Activated T-cell treated with anti-CD3 and anti-CD28 coated beads, Interleukin-2, amount 50 U/mL, for 4 hours (primary cell): ENCODE data around the gene ERBIN. TPM values are rescaled to one million over a fixed set of nuclear protein-coding genes. Genes with fewer than 3 reads are reported as not detected.
"Not testable (repeated sequence)": the region's sequence is repeated elsewhere in the genome, so short reads cannot be mapped to it uniquely, and the experiment has no call there.

Source experiments
- ATAC-seq, 2 donors: fragments of 200-7000 bp; cut with Tn5 transposase; one replicate each; pipeline ENCODE4 v1.10.0; 2021
- DNase-seq: peaks from one replicate; pipeline ENCODE4 v3.0.0-alpha.2; 2020
- H3K27me3 Mint-ChIP-seq: one replicate; pipeline ENCODE4 v1.8.0; 2021; ENCODE audit warnings: low read depth, mixed read lengths
- H3K36me3 Mint-ChIP-seq: one replicate; pipeline ENCODE4 v1.8.0; 2022; ENCODE audit warnings: mixed read lengths; ENCODE audit not compliant: insufficient read depth
- H3K4me1 Mint-ChIP-seq: one replicate; pipeline ENCODE4 v1.8.0; 2021; ENCODE audit warnings: low read depth, mixed read lengths
- H3K4me3 Mint-ChIP-seq: one replicate; pipeline ENCODE4 v1.8.0; 2021; ENCODE audit warnings: mild to moderate bottlenecking, moderate library complexity, mixed read lengths
- H3K9me3 Mint-ChIP-seq: one replicate; pipeline ENCODE4 v1.8.0; 2021; ENCODE audit warnings: mixed read lengths
- total RNA-seq, 3 donors: library from RNA; stranded (reverse); gene quantifications; one replicate each; pipeline ENCODE4 v1.2.1, GENCODE V29; 2021

ERBIN gene
- total RNA-seq, 3 donors from 2014 or later, result 27.6 to 33.3 (median 28.2) TPM

DNA sequence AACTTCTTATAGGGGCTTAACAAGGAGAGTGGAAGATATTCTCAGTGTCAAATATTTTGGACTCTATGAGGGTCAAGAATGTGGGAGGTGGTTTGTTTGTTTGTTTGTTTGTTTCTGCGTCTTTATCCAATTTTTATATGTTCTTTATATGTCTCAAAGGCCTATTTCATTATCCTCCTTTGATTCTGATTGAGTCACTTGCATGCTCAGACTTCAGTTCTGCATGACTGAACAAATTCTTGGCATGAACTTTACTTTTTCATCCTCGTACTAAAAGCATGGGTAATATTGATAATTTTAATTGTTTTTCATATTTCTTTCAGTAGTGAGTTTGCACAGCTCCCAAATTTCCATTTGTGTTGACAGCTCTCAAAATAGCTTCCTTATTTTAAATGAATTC is 19.2 kb upstream of the ERBIN start:
- DNase-seq, result no peak
- no peak for ATAC-seq
- Mint-ChIP-seq H3K4me3 (no peak overlapping the region), H3K27me3 (no peaks in the 10 kb centered on the region), H3K36me3 (no peaks in the 10 kb centered on the region), H3K9me3 (no peaks in the 10 kb centered on the region), H3K4me1 (no peaks in the 10 kb centered on the region)

DNA sequence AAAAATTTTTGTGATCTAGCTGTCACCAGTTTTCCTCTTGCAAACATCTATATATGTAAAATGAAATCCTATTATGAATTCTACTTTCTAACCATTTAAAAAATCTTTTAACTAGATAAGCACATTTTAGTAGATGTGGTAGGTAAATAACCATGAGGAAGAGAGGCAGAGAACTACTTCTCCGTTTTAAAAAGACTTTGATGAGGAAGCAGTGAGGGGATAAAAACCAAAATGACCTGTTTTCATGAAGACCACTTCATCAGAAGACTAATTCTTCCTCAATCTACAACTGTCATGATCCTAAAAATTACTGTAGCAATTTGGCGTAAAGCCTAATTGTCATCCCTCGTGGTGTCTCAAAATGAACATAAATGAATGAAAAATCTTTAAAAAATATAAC is 15.7 kb upstream of the ERBIN start:
- H3K4me3 Mint-ChIP-seq, result no peak overlapping the region
- H3K9me3 Mint-ChIP-seq, result no peaks in the 10 kb centered on the region
- DNase-seq (no peak), ATAC-seq (no peak)
- no peaks in the 10 kb centered on the region for H3K36me3 Mint-ChIP-seq
- no peaks in the 10 kb centered on the region for H3K27me3 Mint-ChIP-seq
- peaks cover 3% of the 10 kb centered on the region for H3K4me1 Mint-ChIP-seq

DNA sequence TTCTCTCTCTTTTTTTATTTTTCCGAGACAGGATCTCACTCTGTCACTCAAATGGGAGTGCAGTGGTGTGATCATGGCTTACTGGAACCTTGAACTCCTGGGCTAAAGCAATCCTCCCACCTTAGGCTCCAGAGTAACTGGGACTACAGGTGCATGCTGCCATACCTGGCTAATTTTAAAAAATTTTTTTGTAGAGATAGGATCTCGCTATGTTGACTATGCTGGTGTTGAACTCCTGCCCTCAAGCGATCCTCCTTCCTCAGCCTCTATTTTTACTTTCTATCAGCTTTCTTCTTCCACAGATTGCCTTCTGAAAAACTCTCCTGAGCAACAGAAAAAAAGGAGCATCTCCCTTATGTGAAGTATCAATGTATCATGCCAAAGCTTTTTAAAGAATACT is 14.1 kb upstream of the ERBIN start:
- H3K4me3 Mint-ChIP-seq, result no peak overlapping the region
- H3K27me3 Mint-ChIP-seq, result no peaks in the 10 kb centered on the region
- H3K4me1 Mint-ChIP-seq, result peaks cover 3% of the 10 kb centered on the region
- H3K36me3 Mint-ChIP-seq, result no peaks in the 10 kb centered on the region
- DNase-seq (no peak), ATAC-seq (no peak)
- no peaks in the 10 kb centered on the region for H3K9me3 Mint-ChIP-seq

DNA sequence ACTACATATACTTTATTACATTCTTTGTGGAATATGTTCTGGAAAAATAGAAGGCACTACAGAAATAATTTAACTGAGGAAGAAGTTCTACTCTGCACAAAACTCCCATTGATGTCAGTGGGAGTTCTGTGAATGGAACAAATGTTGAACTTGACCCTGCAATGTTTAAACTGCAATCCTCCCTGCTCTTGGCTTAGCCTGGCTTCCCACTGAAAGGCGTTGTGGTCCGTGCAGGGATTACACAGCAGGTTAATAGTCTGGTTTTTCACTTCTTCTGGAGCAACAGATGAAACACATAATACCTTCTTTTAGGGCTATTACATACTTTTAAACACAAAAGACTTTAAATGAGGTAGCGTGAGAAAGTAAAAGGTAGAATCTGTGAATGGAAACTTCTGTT is 12.9 kb upstream of the ERBIN start:
- DNase-seq (no peak), ATAC-seq (no peak)
- Mint-ChIP-seq H3K36me3 (no peaks in the 10 kb centered on the region), H3K27me3 (no peaks in the 10 kb centered on the region), H3K4me1 (peaks cover 3% of the 10 kb centered on the region), H3K4me3 (no peak overlapping the region), H3K9me3 (no peaks in the 10 kb centered on the region)

DNA sequence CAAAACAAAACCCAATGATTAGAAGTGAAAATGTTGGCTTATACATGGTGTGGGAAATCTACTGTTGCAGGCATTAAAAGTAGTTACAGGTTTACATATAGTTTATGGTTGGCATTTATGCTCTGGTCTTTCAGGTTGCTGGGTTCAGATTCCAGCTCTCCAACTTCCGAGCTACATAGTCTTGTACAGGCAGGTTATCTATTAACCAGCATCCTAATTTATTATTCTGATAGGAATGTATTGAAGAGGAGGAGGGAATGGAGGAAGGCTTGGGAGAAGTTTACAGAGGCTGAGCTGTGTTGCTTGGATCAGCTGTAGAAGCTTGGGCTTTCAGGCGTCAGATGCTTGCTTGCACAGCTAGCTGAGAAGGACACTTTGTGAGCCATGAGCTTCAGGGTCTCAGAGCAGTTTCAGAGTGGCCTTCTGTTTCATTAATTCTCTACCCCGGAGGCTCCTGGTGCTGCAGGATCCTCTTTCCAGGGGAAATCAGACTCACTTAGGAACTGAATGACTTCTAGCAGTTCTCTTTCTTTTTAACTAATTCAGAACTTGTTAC is 11.7 kb upstream of the ERBIN start:
- Mint-ChIP-seq H3K9me3 (no peaks in the 10 kb centered on the region), H3K36me3 (no peaks in the 10 kb centered on the region), H3K27me3 (no peaks in the 10 kb centered on the region), H3K4me1 (peaks cover 3% of the 10 kb centered on the region), H3K4me3 (no peak overlapping the region)
- ATAC-seq, result no peak
- DNase-seq, result no peak

DNA sequence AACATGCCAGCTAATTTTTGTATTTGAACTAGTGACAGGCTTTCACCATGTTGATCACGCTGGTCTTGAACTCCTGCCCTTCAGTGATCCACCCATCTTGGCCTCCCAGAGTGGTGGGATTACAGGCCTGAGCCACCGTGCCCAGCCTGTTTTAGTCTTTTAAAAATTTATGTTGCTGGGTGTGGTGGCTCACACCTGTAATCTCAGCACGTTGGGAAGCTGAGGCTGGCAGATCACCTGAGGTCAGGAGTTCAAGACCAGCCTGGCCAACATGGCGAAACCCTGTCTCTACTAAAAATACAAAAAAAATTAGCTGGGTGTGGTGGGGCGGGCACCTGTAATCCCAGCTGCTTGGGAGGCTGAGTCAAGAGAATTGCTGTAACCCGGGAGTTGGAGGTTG is 10.7 kb upstream of the ERBIN start:
- H3K4me3 Mint-ChIP-seq, H3K36me3 Mint-ChIP-seq, H3K4me1 Mint-ChIP-seq, H3K9me3 Mint-ChIP-seq, ATAC-seq, DNase-seq, H3K27me3 Mint-ChIP-seq: not testable (repeated sequence)

DNA sequence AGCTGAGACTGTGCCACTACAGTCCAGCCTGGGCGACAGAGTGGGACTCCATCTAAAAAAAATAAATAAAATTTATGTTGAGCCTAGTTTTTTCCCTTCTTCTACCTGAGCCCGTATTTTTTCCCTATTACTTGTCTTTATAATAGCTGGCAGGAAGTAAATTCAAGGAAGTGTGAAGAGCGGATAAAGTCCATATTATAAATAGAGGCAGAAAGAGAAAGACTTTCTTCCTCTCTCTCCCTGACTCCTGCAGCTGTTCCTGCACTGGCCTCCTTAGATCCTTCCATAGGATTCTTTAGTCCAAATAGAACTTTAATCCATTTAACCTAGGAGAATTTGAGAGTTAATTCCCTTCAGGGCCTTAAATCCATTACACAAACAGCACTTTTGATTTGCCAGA is 10.3 kb upstream of the ERBIN start:
- DNase-seq, result no peak
- Mint-ChIP-seq H3K4me3 (no peak overlapping the region), H3K36me3 (no peaks in the 10 kb centered on the region), H3K27me3 (no peaks in the 10 kb centered on the region), H3K4me1 (peaks cover 3% of the 10 kb centered on the region), H3K9me3 (no peaks in the 10 kb centered on the region)
- no peak for ATAC-seq

DNA sequence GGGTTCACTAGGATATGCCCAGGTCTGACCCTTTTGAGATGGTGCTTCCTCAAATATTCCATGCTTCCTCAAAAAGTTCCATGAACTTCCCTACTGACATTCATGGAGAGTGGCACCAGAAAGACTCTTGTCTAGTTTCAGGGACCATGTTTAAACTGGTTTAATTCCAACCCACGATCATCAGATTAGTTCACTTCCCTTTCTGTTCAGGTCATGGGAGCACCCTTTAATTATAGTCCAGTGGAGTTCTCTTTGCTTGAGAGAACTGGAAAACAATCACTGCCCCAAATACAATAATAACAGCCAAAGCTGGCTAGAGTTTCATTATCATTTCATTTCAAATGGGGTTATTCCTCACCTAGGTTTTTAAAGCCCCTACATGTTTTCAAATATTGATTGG is 9.7 kb upstream of the ERBIN start:
- ATAC-seq (no peak), DNase-seq (no peak)
- Mint-ChIP-seq H3K36me3 (no peaks in the 10 kb centered on the region), H3K4me1 (peaks cover 3% of the 10 kb centered on the region), H3K9me3 (no peaks in the 10 kb centered on the region), H3K4me3 (no peak overlapping the region), H3K27me3 (no peaks in the 10 kb centered on the region)

DNA sequence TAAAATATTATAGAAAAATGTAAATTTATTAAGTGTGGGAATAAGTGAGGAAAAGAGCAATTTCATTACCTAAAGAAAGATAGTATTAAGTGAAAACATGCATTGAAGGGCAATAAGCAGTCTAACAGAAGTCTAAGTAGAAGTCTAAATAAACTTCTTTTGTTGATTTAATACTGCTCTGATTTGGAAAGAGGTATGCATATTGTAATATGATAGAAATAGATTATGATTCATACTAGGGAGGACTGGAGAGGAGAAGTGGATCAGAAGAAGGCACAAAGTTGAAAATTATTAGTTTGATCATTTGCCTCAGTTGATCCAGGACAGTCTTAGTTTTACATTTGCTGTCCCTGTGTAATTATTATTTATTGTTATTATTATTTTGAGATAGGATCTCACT is 6.6 kb upstream of the ERBIN start:
- DNase-seq (no peak), ATAC-seq (no peak)
- Mint-ChIP-seq H3K27me3 (no peaks in the 10 kb centered on the region), H3K4me3 (no peak overlapping the region), H3K36me3 (no peaks in the 10 kb centered on the region), H3K9me3 (no peaks in the 10 kb centered on the region), H3K4me1 (peaks cover 14% of the 10 kb centered on the region)

DNA sequence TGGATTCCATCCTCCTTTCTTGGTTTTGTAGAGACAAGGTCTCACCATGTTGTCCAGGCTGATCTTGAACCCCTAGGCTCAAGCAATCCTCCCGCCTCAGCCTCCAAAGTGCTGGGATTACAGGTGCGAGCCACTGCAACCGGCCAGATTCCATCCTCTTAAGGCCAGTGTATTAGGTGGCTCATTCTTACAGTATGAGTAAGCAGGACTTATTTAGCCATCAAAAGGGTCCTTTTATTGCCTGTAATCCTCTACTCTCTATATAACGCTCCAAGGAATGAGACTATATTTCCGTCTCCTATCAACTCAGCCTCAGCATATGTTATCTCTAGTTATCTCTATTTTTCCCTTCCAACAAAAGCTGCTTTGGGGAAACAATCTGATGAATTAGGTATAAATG is 3.0 kb upstream of the ERBIN start:
- ATAC-seq (no peak), DNase-seq (no peak)
- Mint-ChIP-seq H3K9me3 (no peaks in the 10 kb centered on the region), H3K27me3 (no peaks in the 10 kb centered on the region), H3K4me3 (no peak overlapping the region), H3K4me1 (peaks cover 18% of the 10 kb centered on the region), H3K36me3 (no peaks in the 10 kb centered on the region)

DNA sequence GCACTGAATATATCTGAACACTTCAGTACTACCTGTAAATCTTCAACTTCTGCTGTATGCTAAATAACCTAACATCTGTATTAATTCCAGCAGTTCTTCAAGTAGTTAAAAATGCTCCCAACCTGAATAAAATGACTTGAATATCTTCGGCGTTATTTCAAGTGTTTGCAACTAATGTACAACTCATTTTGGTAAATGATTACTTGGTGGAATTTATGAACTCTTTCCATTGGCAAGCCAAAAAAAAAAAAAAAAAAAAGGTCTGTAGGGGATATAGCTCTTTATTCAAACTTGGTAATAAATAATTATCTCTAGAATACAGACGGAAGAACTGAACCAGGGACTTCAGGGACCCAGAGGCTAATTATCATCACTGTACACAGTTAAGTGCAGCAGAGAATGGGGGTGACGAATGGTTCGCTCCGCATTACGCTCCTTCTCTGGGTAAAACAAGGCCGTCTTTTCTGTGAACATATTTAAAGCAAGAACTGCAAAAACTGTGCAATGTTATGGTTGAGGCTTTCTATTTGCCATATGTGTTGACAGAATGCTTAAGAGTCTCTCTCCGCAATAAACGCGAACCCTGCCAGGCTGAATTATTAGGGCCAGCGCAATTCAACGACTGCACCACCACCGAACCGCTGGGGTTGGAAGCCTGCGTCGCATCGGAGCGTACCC is 1.9 kb upstream of the ERBIN start:
- DNase-seq (no peak), ATAC-seq (no peak)
- Mint-ChIP-seq H3K9me3 (no peaks in the 10 kb centered on the region), H3K36me3 (no peaks in the 10 kb centered on the region), H3K4me1 (peaks cover 24% of the 10 kb centered on the region), H3K4me3 (peak overlapping the region; percentile 82), H3K27me3 (no peaks in the 10 kb centered on the region)

DNA sequence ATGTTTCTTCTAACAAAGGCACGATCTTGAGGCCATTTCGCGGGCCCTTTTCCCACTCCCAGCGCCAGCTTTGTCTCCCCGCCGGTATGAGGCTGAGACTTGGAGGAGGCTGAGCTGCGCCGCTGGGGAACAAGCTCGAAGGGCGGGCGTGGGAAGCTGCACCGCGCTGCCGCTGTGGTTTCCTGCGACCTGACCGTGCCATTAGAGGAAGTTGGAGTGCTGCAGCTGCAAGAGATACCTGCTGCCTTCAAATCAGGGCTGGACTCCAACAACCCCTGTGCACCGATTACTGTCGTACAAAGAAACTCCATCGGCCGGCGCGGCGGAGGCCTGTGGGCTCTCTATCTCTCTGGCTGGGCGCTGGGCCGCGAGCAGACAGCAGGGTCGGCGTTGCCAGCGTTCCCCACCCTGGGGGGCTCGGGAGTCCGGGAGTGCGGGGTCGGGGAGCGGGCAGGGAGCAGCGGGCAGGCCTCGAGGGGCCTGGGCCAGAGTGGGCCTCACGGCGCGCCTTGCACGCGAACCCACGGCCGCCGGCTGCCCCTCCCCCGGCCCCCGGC is 1.3 kb upstream of the ERBIN start:
- H3K36me3 Mint-ChIP-seq, result peaks cover 2% of the 10 kb centered on the region
- H3K9me3 Mint-ChIP-seq, result no peaks in the 10 kb centered on the region

DNA sequence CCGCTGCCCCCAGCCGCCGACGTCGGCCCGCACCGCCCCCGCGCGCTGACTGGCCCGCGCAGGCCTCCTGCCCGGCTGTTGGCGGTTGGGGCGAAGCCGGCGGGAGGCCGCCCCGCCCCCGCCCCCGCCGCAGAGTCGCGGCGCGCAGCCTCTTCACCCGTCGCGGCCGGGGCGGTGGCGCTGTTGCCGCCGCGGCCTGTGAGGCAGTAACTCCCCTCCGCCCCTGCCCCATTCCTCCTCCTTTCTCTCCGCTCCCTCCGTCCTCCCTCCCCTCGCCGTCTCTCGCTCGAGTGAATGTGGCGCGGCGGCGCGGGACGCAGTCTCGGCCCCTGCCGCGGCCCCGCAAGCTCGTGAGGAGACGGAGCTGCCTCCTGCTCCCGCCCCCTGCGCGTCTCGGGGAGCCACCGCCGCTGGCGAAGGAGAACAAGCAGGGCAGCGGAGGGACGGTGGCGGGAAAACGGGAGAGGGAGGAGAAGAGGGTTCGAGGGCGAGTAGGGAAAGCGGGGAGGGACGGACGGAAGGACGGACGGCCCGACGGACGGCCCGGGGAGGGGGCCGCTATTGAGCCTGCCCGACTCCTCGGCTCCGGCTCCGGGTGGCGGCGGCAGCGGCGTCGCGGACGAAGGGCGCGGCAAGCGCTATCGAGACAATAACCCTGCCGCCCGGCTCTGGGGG is 637 bp upstream of the ERBIN start:
- H3K4me3 Mint-ChIP-seq, result peak overlapping the region; percentile 91
- ATAC-seq, result peak; percentile 80 to 81
- H3K9me3 Mint-ChIP-seq, result no peaks in the 10 kb centered on the region
- H3K27me3 Mint-ChIP-seq, result no peaks in the 10 kb centered on the region
- peak; percentile 71 for DNase-seq
- peaks cover 5% of the 10 kb centered on the region for H3K36me3 Mint-ChIP-seq
- H3K4me1 Mint-ChIP-seq, result peaks cover 36% of the 10 kb centered on the region

More for the DNA sequence above, 1.3 kb upstream of the ERBIN start:
- ATAC-seq (peak; percentile 48 to 51), DNase-seq (peak; percentile 62)
- H3K4me3 Mint-ChIP-seq, result peak overlapping the region; percentile 82
- peaks cover 30% of the 10 kb centered on the region for H3K4me1 Mint-ChIP-seq
- no peaks in the 10 kb centered on the region for H3K27me3 Mint-ChIP-seq

DNA sequence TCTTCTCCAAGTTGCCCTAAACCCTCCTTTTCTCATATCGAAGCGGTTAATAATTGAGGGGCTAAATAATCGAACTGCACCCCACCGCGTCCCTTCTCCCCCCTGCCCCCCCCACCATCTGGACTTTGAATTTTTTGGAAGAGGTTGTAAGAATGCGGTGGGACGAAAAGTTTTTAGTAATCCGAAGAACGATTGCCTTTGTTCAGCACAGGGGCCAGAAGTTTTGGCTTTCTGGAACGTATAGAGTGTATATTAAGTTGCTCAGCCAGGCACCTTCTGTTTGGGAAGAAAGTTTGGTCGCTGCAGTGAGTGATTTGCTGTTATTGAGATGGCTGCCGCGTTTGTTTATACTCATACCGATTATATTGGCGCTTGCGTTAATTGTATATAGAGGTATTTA is 518 bp downstream of the ERBIN start:
- no peaks in the 10 kb centered on the region for H3K27me3 Mint-ChIP-seq
- H3K4me1 Mint-ChIP-seq, result peaks cover 43% of the 10 kb centered on the region
- H3K4me3 Mint-ChIP-seq, result peak overlapping the region; percentile 96
- no peak for ATAC-seq
- no peak for DNase-seq
- H3K36me3 Mint-ChIP-seq, result peaks cover 9% of the 10 kb centered on the region
- H3K9me3 Mint-ChIP-seq, result no peaks in the 10 kb centered on the region
